Skin of body (tissue), 2 donors: ENCODE measurements around the gene TMEM234. TPM values are rescaled to one million over a fixed set of nuclear protein-coding genes. Genes with fewer than 3 reads are reported as not detected.

ENCODE experiments used
- DNase-seq: peaks from one replicate; lab custom pipeline; 2025; lab: John Stamatoyannopoulos, UW
- total RNA-seq: library from RNA; depleted of rRNA; stranded (reverse); fragments of >200 nt; gene quantifications from one replicate; pipeline ENCODE4 v1.2.3, GENCODE V29; 2014

TMEM234 gene
- total RNA-seq, 1 donor from 2014 or later: 11.5 TPM

DNA sequence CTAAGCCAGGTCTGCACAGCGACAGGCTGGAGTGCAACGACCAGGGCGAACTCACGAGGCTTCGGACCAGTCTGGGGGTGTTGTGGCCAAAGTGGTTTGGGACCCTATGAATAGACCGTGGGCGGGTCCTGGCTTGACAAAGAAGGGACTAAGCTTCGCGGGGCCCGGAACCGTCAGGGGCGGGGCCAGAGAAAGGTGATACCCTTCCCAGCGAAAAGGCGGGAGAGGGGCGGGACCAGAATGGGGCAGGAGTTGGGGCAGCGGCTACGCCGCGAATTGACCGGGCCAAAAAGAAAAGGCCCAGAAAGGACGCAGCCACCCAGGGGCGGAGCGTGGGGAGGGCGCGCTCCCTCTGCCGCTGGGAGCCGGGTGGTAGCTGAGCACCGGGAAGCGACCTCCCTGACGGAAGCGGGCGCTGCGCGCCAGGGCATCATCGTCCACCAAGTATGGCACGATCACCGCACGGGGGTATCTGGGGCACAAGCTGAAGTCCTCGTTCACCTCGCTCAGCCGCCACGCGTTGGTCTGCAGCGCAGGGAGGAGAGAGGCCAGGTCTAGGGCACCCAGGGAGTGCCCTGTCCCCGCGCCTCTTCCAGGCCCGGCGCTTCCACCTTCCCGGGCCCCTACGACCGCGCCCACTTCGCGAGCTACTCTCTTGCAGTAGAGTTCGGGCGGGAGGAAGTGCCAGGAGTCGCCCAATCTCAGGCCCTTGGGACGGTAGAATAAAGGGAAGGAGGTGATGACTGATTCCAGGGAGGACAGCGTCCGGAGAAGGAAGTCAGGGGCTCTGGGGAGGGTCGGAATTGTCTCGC is 18.2 kb upstream of the TMEM234 start:
- peak; percentile 20 for DNase-seq

- DNase-seq: no peak
Observed at GRCh38 chr1:32239790-32240139, 17.6 kb upstream of the TMEM234 start.

DNA sequence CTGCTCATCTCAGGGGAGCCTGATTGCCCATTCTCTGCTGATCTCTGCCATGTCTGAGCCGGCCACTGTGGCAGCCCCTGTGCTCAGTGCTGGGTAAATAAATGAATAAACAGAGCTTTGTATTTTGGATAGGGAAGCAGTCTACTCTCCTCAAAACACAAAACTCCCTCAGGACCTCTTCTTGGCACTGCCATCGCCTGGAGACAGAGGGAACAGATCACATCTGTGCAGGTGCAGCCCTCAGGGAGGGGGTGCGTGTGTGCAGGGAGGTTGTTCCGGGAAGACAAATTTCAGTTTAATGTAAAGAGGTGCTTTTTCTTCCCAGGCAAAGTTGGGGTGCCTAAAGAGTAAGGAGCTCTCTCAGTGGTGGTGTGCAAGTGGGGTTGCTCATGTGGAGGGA is 17.2 kb upstream of the TMEM234 start:
- no peak for DNase-seq

DNA sequence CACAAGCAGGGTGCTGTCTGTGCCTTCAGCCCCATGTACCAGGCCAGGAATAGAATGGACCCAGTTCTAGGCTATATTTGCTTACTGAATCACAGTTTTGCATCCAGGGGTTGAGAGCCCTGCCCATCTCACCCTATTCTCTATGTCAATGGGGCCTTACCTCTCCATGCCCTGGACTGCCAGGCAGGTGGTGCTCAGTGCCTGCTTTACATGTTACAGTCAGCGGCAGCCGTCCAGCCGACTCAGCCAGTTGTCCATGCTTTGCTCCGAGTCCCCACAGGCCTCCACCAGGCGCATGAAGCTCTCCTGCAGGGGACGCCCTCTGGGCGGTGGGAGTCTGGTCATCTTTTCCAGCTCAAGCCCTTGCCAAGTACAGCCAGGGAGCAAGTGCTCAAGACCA is 12.6 kb upstream of the TMEM234 start:
- DNase-seq: no peak

GRCh38 chr1:32232558-32233304 is 10.6 kb upstream of the TMEM234 start:
- no peak for DNase-seq

GRCh38 chr1:32231843-32232432 is 9.8 kb upstream of the TMEM234 start:
- no peak for DNase-seq

DNA sequence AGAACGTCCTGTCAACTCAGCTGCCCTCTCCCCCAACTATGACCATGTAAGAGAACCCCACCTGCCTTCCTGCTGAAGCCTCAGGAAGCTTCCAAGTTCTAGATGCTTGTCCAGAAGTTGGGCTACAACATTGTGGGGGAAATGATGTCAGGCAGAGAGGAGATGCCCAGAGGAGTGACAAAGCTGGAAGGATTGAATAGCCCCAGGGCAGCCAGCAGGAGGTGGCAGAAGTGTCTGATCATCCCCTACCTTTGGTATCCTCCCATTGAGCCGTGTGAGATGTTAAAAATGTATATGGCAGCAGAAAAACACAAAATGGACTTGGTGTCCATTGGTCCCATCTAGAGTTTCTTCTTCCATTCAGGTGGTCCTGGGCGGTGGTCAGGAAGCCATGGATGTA is 6.6 kb upstream of the TMEM234 start:
- DNase-seq: no peak

DNA sequence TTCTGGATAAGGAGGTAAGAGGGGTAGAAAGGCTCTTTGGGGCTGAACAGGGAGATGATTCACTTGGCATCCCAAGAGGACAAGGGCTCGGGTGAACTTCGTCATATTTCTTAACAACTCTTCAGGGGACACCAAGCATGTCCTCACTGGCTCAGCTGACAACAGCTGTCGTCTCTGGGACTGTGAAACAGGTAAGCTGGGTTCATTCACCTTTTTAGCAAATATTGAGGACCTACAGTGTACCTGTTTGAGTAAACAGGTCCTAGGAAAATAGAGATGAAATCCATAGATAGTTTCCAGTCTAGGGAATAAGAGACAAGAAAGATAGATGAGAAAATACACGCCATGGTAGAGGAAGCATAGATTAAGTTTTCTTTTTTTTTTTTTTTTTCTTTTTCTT is 2.1 kb upstream of the TMEM234 start:
- no peak for DNase-seq

DNA sequence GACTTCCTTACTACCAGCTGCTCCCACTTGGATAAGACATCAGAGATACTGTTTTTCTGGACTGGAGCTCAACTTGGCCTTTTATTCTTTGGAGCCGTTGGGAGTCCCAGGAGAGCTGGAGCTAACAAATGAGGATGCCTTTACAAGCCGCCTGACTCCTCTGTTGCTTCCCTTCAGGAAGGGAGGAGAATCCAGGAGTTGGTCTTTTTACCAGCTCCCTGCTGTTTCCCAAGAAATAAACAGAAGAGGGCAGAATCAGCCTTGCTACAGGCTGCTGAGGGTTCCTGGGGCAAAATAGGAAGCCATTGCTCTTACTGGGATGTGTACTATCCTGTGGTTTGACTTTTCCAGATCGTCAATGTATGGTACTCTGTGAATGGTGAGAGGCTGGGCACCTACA is 1.5 kb upstream of the TMEM234 start:
- DNase-seq: no peak

DNA sequence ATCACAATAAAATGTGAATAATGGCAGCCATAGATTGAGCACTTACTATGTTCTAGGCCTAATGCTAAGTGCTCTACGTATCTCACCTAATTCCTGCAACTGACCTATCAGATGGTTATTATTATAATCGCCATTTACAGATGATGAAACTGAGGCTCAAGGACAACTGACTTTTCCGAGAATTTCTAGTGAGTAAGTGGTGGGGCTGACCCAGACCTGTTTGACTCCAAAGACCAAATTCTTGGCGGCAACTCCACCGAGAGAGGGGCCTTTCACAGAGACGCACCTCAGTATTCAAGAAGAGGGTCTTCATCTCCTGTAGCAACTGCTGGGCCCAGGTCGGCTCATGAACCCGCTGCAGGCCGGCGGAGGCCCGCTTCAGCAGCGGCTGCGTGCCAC is 573 bp downstream of the TMEM234 start:
- DNase-seq: no peak

GRCh38 chr1:32220746-32221580 is 1.2 kb downstream of the TMEM234 start:
- no peak for DNase-seq

DNA sequence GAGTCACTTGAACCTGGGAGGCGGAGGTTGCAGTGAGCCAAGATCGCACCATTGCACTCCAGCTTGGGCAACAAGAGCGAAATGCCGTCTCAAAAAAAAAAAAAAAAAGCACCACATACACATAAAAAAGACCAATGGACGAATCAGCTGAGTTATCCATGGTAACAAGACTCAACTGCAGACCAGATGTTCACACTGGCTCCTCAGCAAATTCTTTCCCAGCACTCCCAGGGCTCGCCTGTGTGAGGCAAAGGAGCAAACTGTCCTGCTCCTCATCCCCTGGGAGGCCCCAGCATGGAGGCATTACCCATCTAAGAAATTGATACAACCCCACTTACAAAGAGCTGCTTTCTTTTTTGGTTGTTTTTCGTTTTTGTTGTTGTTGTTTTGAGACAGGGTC is 3.1 kb downstream of the TMEM234 start:
- peak; percentile 80 for DNase-seq

- no peak for DNase-seq
Observed at GRCh38 chr1:32216566-32216965, 5.6 kb downstream of the TMEM234 start.

GRCh38 chr1:32215629-32216480 is 6.3 kb downstream of the TMEM234 start:
- DNase-seq: no peak

GRCh38 chr1:32208891-32209328 is 13.2 kb downstream of the TMEM234 start, which contains the start of gene DCDC2B:
TSS of gene DCDC2B (plus strand) at chr1:32209089. CDS start at chr1:32209094, 5 bp downstream.
- no peak for DNase-seq

DNA sequence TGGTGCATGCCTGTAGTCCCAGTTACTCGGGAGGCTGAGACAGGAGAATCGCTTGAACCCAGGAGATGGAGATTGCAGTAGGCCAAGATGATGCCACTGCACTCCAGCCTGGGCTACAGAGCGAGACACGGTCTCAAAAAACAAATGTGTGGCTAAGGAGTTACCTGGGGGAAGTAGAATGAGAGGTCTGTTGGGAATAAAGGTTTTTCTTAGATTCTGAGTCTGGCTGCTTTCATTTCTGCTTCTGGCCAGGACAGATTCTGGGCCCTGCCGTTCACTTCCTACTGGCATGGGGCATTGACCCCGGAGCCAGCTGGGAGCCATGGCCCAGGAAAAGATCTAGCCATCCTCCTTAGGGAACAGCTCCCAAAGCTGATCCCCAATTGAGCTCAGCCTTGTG is 13.7 kb downstream of the TMEM234 start:
- DNase-seq: no peak

GRCh38 chr1:32205401-32206370 is 16.5 kb downstream of the TMEM234 start, which contains the start of gene IQCC:
TSS of gene IQCC (plus strand) at chr1:32205671. CDS start at chr1:32205682, 11 bp downstream.
- DNase-seq: peak; percentile 81

DNA sequence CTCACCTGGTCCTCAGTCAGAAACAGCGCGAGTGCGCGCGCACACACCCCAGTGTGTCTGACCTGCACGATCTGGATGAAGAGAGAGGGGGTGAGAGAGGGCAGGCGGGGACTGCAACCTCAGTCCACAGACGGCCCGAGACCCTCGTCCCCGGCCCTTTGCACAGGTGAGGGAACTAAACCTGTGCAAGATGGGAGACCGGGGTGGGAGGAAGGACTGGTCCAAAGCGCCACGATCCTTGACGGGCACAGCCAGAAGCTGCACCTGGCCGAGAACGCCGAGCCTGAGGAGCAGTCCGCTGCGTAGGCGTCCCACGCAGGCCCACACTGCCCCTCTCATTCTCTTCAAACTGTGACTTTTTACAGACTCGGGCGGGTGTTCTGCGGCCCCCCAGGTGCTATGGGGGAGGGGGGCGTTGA is 17.2 kb downstream of the TMEM234 start:
- no peak for DNase-seq
